OCI-LY7 (cell line): ENCODE results near the gene RXRB. TPM values are rescaled to one million over a fixed set of nuclear protein-coding genes. Genes with fewer than 3 reads are reported as not detected.

Experiments used
- BruUV-seq: library from RNA; stranded (reverse); fragments of 400-500 nt; replicated peaks from 2 replicates; lab custom pipeline; 2021; lab: Mats Ljungman, UMichigan
- CTCF ChIA-PET: fragments of 300-600 bp; sonication (Branson Sonifier 250); formaldehyde crosslinking; loops from one replicate; lab custom pipeline; 2022; ENCODE audit warnings: antibody characterized with exemption; ENCODE audit not compliant: unreplicated experiment; lab: Charles Lee
- POLR2A ChIA-PET: fragments of 300-600 bp; sonication (Branson Sonifier 250); formaldehyde crosslinking; loops from one replicate; lab custom pipeline; 2022; ENCODE audit warnings: antibody characterized with exemption; lab: Charles Lee
- DNase-seq: peaks from one replicate; pipeline ENCODE4 v3.0.0-alpha.2; 2015; ENCODE audit warnings: low spot score
- H2AFZ ChIP-seq: fragments of 200-600 bp; sonication (generic), shearing (Covaris generic); 2 replicates; pipeline ENCODE4 v1.6.1; 2014; ENCODE audit warnings: mild to moderate bottlenecking, antibody characterized with exemption, low read length, moderate library complexity
- H3K27ac ChIP-seq: fragments of 200-600 bp; sonication (generic); 2 replicates; pipeline ENCODE4 v1.5.1; 2014; ENCODE audit warnings: mixed run types, low read depth, mild to moderate bottlenecking, moderate library complexity, low read length, inconsistent platforms; ENCODE audit not compliant: poor library complexity, severe bottlenecking
- H3K36me3 ChIP-seq: fragments of 200-600 bp; sonication (generic); 2 replicates; pipeline ENCODE4 v1.6.1; 2014; ENCODE audit warnings: mild to moderate bottlenecking, antibody characterized with exemption, low read length, moderate library complexity, mixed read lengths; ENCODE audit not compliant: insufficient read depth
- H3K4me1 ChIP-seq: fragments of 200-600 bp; sonication (generic); 2 replicates; pipeline ENCODE4 v1.5.1; 2014; ENCODE audit warnings: mild to moderate bottlenecking, low read length; ENCODE audit not compliant: insufficient read depth, poor library complexity, severe bottlenecking
- H3K4me2 ChIP-seq: fragments of 200-600 bp; sonication (generic); 2 replicates; pipeline ENCODE4 v1.6.1; 2014; ENCODE audit warnings: mild to moderate bottlenecking, low read length
- H3K4me3 ChIP-seq: fragments of 200-600 bp; sonication (generic); 2 replicates; pipeline ENCODE4 v1.5.1; 2014; ENCODE audit warnings: mild to moderate bottlenecking, low read depth, low read length; ENCODE audit not compliant: poor library complexity, severe bottlenecking
- H3K79me2 ChIP-seq: fragments of 200-600 bp; sonication (generic); 2 replicates; pipeline ENCODE4 v1.6.1; 2016; ENCODE audit warnings: low read depth, mild to moderate bottlenecking, low read length, moderate library complexity, mixed read lengths; ENCODE audit not compliant: insufficient read depth
- H3K9me2 ChIP-seq: fragments of 200-600 bp; sonication (generic); 2 replicates; pipeline ENCODE4 v1.6.1; 2016; ENCODE audit warnings: mild to moderate bottlenecking, low read length, mixed read lengths; ENCODE audit not compliant: insufficient read depth
- H3K9me3 ChIP-seq: fragments of 200-600 bp; sonication (generic); 2 replicates; pipeline ENCODE4 v1.6.1; 2014; ENCODE audit warnings: mild to moderate bottlenecking, mixed run types, low read length, mixed read lengths
- H4K20me1 ChIP-seq: fragments of 200-600 bp; sonication (generic); 2 replicates; pipeline ENCODE4 v1.6.1; 2014; ENCODE audit warnings: mild to moderate bottlenecking, antibody characterized with exemption, low read length, moderate library complexity, mixed read lengths; ENCODE audit not compliant: insufficient read depth
- EZH2phosphoT487 ChIP-seq: fragments of 200-600 bp; sonication (generic); IDR thresholded peaks from 2 replicates; pipeline ENCODE4 v1.6.1; 2018; ENCODE audit warnings: low read depth, borderline replicate concordance, mild to moderate bottlenecking, mixed run types, antibody characterized with exemption, low read length, moderate library complexity, mixed read lengths
- intact Hi-C: fragments of 100-400 bp; cut with micrococcal nuclease; formaldehyde crosslinking; loops from one replicate; pipeline ENCODE4 v1.10.0; 2022; ENCODE audit not compliant: unreplicated experiment
- total RNA-seq, 2 experiments: library from RNA; depleted of rRNA in 1 of 2; stranded (reverse); fragments of >200 nt in 1 of 2; shearing (Covaris generic) in 1 of 2; gene quantifications; 2 replicates each; pipeline ENCODE4 v1.2.3, GENCODE V29; 2014 to 2022
- TF ChIP-seq, protein P1 (sequence below): fragments of 200-600 bp; sonication (generic); conservative IDR thresholded peaks from 2 replicates; pipeline ENCODE4 v1.5.1; 2014; ENCODE audit warnings: mild to moderate bottlenecking, antibody characterized with exemption, low read length, moderate library complexity, mixed read lengths

RXRB gene
- total RNA-seq, 2 experiments from 2014 or later: 32.5 to 47.3 TPM

GRCh38 chr6:33191383-33192104 lies 8.9 kb downstream of the RXRB start:
- TF ChIP-seq EZH2phosphoT487: no peak
- TF ChIP-seq, protein P1, sequence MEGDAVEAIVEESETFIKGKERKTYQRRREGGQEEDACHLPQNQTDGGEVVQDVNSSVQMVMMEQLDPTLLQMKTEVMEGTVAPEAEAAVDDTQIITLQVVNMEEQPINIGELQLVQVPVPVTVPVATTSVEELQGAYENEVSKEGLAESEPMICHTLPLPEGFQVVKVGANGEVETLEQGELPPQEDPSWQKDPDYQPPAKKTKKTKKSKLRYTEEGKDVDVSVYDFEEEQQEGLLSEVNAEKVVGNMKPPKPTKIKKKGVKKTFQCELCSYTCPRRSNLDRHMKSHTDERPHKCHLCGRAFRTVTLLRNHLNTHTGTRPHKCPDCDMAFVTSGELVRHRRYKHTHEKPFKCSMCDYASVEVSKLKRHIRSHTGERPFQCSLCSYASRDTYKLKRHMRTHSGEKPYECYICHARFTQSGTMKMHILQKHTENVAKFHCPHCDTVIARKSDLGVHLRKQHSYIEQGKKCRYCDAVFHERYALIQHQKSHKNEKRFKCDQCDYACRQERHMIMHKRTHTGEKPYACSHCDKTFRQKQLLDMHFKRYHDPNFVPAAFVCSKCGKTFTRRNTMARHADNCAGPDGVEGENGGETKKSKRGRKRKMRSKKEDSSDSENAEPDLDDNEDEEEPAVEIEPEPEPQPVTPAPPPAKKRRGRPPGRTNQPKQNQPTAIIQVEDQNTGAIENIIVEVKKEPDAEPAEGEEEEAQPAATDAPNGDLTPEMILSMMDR: no peak
- H3K9me2 ChIP-seq: no peaks in the 10 kb centered on the region
- H3K4me3 ChIP-seq: no peak overlapping the region
- no peaks in the 10 kb centered on the region for H3K9me3 ChIP-seq
- H4K20me1 ChIP-seq: no peaks in the 10 kb centered on the region
- no peak overlapping the region for H2AFZ ChIP-seq
- intact Hi-C loops: no loop called here
- no peaks in the 10 kb centered on the region for H3K79me2 ChIP-seq
- no peak for DNase-seq
- BruUV-seq: no TSS peak
- ChIA-PET CTCF (no interaction called here), POLR2A (no interaction called here)
- no peaks in the 10 kb centered on the region for H3K4me1 ChIP-seq
- H3K36me3 ChIP-seq: peaks cover 32% of the 10 kb centered on the region
- no peak overlapping the region for H3K27ac ChIP-seq
- no peak overlapping the region for H3K4me2 ChIP-seq

DNA sequence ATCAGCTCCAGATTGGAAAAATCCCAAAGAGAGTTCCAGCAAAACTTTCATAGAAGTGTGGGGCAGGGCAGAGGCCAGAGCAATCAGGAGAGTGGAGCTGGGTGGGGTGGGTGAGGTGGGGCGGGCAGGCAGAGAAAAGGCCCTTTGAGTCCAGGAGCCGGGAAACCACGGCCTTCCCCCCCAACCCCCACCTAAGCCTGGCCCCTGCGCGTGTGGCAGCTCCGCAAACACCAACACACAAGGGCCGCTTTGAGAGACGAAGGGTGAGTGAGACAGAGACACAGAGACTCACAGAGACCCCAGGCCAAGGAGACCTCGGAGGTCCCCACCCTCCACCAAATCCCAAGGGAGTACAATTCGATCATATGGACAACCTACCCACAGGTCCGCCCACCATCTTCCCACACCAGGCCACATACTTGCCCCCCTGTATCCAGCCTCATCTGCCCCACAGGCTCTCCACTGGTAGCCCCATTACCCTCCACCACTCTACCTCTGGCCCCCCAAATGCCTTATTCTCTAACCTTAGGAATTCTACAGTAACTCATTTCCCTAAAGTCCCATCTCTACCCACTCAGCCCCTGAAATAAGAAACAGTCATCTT lies 9.9 kb downstream of the RXRB start:
- peaks cover 22% of the 10 kb centered on the region for H3K36me3 ChIP-seq
- no peak overlapping the region for H2AFZ ChIP-seq
- TF ChIP-seq, protein P1: no peak
- TF ChIP-seq EZH2phosphoT487: no peak
- no peaks in the 10 kb centered on the region for H4K20me1 ChIP-seq
- intact Hi-C loops: no loop called here
- no TSS peak for BruUV-seq
- DNase-seq: no peak
- no peak overlapping the region for H3K27ac ChIP-seq
- CTCF ChIA-PET: interaction anchor here (0.6 kb wide), 1 partner anchor 66 kb away, joined by 10 read pairs; no protein-coding TSS in a partner anchor
- H3K9me3 ChIP-seq: no peaks in the 10 kb centered on the region
- no peak overlapping the region for H3K4me2 ChIP-seq
- POLR2A ChIA-PET: no interaction called here
- no peaks in the 10 kb centered on the region for H3K9me2 ChIP-seq
- no peaks in the 10 kb centered on the region for H3K4me1 ChIP-seq
- H3K4me3 ChIP-seq: no peak overlapping the region
- H3K79me2 ChIP-seq: no peaks in the 10 kb centered on the region
